K562 (cell line): Measurements from ENCODE around the gene CYCS. TPM values are rescaled to one million over a fixed set of nuclear protein-coding genes. Genes with fewer than 3 reads are reported as not detected.
A peak's percentile ranks its signal among the peaks of the same experiment; 100 is the strongest.

Experiments used
- ATAC-seq: fragments of 200-7000 bp; cut with Tn5 transposase; 3 replicates; pipeline ENCODE4 v1.9.1; 2020; ENCODE audit warnings: moderate library complexity
- BruUV-seq: library from RNA; stranded (reverse); fragments of 400-500 nt; replicated peaks from 2 replicates; lab custom pipeline; 2021; lab: Mats Ljungman, UMichigan
- CTCF ChIA-PET: fragments of 300-600 bp; formaldehyde crosslinking; extraction: SDS; loops from one replicate; lab custom pipeline; 2021; ENCODE audit warnings: low intra/inter-chr PET ratio; lab: Yijun Ruan, JAX
- POLR2A ChIA-PET: fragments of 300-600, 350-650 bp; sonication (Branson Sonifier 250); formaldehyde crosslinking; extraction: SDS; loops from one replicate; lab custom pipeline; 2021; ENCODE audit warnings: antibody characterized with exemption, inconsistent platforms; lab: Yijun Ruan, JAX
- DNase-seq, 4 experiments: peaks; one replicate each; pipeline versions ENCODE4 v3.0.0 to v3.0.0-alpha.2; 2011 to 2018; ENCODE audit warnings: low spot score in 3 of 4, mixed read lengths in 3 of 4; ENCODE audit errors: extremely low read depth in 1 of 4
- FAIRE-seq: peaks from 2 replicates; lab custom pipeline; 2011; peaks lifted over from hg19 to GRCh38; lab: Jason Lieb, UNC
- H2AFZ ChIP-seq: 2 replicates; pipeline ENCODE4 v1.6.0; 2011; ENCODE audit warnings: low read depth, low read length, control low read depth, inconsistent platforms
- H3K27ac ChIP-seq: fragments of 200-600 bp; 3 replicates; pipeline ENCODE4 v1.8.0; 2011; ENCODE audit warnings: low read depth, mild to moderate bottlenecking, control low read depth, inconsistent platforms, low read length, moderate library complexity, mixed read lengths; ENCODE audit errors: extremely low read depth
- H3K27me3 ChIP-seq, 2 experiments: fragments of 300-600 bp in 1 of 2; 2 replicates in 1 of 2; 3 replicates in 1 of 2; pipeline versions ENCODE4 v1.6.0 to v1.8.0; 2011; ENCODE audit warnings: inconsistent platforms in 2 of 2, low read length in 2 of 2, mild to moderate bottlenecking in 1 of 2, mixed read lengths in 1 of 2, moderate library complexity in 1 of 2; ENCODE audit not compliant: control insufficient read depth in 2 of 2, insufficient read depth in 2 of 2
- H3K36me3 ChIP-seq: fragments of 300-600 bp; 3 replicates; pipeline ENCODE4 v1.8.0; 2011; ENCODE audit warnings: mild to moderate bottlenecking, low read length, inconsistent platforms; ENCODE audit not compliant: control insufficient read depth, insufficient read depth
- H3K4me1 ChIP-seq, 2 experiments: fragments of 200-600 bp in 1 of 2; replicated peaks in 1 of 2; 2 replicates in 1 of 2; 3 replicates in 1 of 2; pipeline versions ENCODE4 v1.5.1 to v1.8.0; 2011; ENCODE audit warnings: inconsistent platforms in 2 of 2, low read length in 2 of 2, mild to moderate bottlenecking in 1 of 2, mixed read lengths in 1 of 2, moderate library complexity in 1 of 2; ENCODE audit not compliant: control insufficient read depth in 2 of 2, insufficient read depth in 2 of 2
- H3K4me2 ChIP-seq: 2 replicates; pipeline ENCODE4 v1.6.1; 2011; ENCODE audit warnings: low read length, control low read depth, inconsistent platforms, mixed read lengths; ENCODE audit not compliant: insufficient read depth
- H3K4me3 ChIP-seq: fragments of 200-600 bp; sonication (generic), shearing (Covaris generic); 2 replicates; pipeline ENCODE4 v1.5.1; 2016; ENCODE audit warnings: control low read depth, inconsistent platforms
- H3K79me2 ChIP-seq: fragments of 200-600 bp; 3 replicates; pipeline ENCODE4 v1.8.0; 2011; ENCODE audit warnings: low read length, inconsistent platforms; ENCODE audit not compliant: control insufficient read depth, insufficient read depth
- H3K9ac ChIP-seq, 2 experiments: 2 replicates each; pipeline versions ENCODE4 v1.6.0 to v1.6.1; 2011; ENCODE audit warnings: low read depth in 2 of 2, low read length in 2 of 2, control low read depth in 1 of 2, inconsistent platforms in 1 of 2, mild to moderate bottlenecking in 1 of 2, mixed read lengths in 1 of 2; ENCODE audit not compliant: insufficient read depth in 1 of 2
- H3K9me1 ChIP-seq: one replicate; pipeline ENCODE4 v1.6.0; 2011; ENCODE audit warnings: inconsistent platforms, mild to moderate bottlenecking, low read length, moderate library complexity; ENCODE audit not compliant: control insufficient read depth, insufficient read depth
- H3K9me3 ChIP-seq: replicated peaks from 2 replicates; pipeline ENCODE4 v1.5.1; 2011; ENCODE audit warnings: low read depth, low read length, inconsistent platforms; ENCODE audit not compliant: control insufficient read depth, insufficient read depth
- H4K20me1 ChIP-seq: replicated peaks from 2 replicates; pipeline ENCODE4 v1.6.1; 2011; ENCODE audit warnings: low read length, inconsistent platforms, mixed read lengths; ENCODE audit not compliant: control insufficient read depth, insufficient read depth
- ESRRB ChIP-seq: fragments of 250-450 bp; sonication (Bioruptor Pico); IDR thresholded peaks from 2 replicates; pipeline ENCODE4 v1.5.0; 2020; ENCODE audit warnings: mild to moderate bottlenecking, moderate library complexity, borderline replicate concordance
- FOXM1 ChIP-seq, 2 experiments: fragments of 450-650 bp in 1 of 2; sonication (generic) in 1 of 2; formaldehyde crosslinking in 1 of 2; IDR thresholded peaks; 2 replicates each; pipeline versions ENCODE4 v1.6.1 to v1.9.0; 2017 to 2022; ENCODE audit warnings: low read depth in 2 of 2, mild to moderate bottlenecking in 2 of 2, missing genetic modification reagents in 1 of 2, moderate library complexity in 1 of 2
- GABPB1 ChIP-seq: sonication (generic); formaldehyde crosslinking; IDR thresholded peaks from 2 replicates; pipeline ENCODE4 v1.8.0; 2022; ENCODE audit warnings: mild to moderate bottlenecking, missing genetic modification reagents
- GTF3C2 ChIP-seq: IDR thresholded peaks from 3 replicates; pipeline ENCODE4 v1.6.1; 2011; ENCODE audit warnings: borderline replicate concordance, mild to moderate bottlenecking, moderate library complexity; ENCODE audit not compliant: insufficient read length; ENCODE audit errors: extremely low read depth
- MYBL2 ChIP-seq, 2 experiments: fragments of 450-650 bp in 1 of 2; sonication (generic) in 1 of 2; formaldehyde crosslinking in 1 of 2; IDR thresholded peaks; 2 replicates each; pipeline versions ENCODE4 v1.6.1 to v1.8.1; 2017 to 2022; ENCODE audit warnings: borderline replicate concordance in 1 of 2, inconsistent platforms in 1 of 2, low read depth in 1 of 2, mild to moderate bottlenecking in 1 of 2, missing genetic modification reagents in 1 of 2, moderate library complexity in 1 of 2
- NFATC3 ChIP-seq: fragments of 450-650 bp; IDR thresholded peaks from 2 replicates; pipeline ENCODE4 v1.6.1; 2017; ENCODE audit warnings: mild to moderate bottlenecking
- PKNOX1 ChIP-seq: fragments of 450-650 bp; IDR thresholded peaks from 2 replicates; pipeline ENCODE4 v1.6.1; 2016
- ZNF140 ChIP-seq: fragments of 250-450 bp; sonication (Bioruptor Pico); IDR thresholded peaks from 2 replicates; pipeline ENCODE4 v1.8.0; 2021; ENCODE audit warnings: moderate library complexity, mild to moderate bottlenecking, inconsistent platforms
- ZNF146 ChIP-seq: IDR thresholded peaks from one replicate; pipeline ENCODE4 v1.6.1; 2018; ENCODE audit warnings: missing compliant biosample characterization; ENCODE audit not compliant: unreplicated experiment
- ZNF589 ChIP-seq: fragments of 200-800 bp; sonication (Bioruptor generic); IDR thresholded peaks from 2 replicates; pipeline ENCODE4 v1.6.1; 2016; ENCODE audit warnings: low read depth, missing genetic modification characterization, missing compliant biosample characterization
- WGBS: fragments of 100-300 bp; shearing (Covaris generic); methylation state at CpG from one replicate; pipeline ENCODE4 v1.1.6; 2016; ENCODE audit warnings: low coverage, mixed read lengths; ENCODE audit not compliant: insufficient coverage; ENCODE audit errors: missing lambda C conversion rate; 5-methylcytosine and 5-hydroxymethylcytosine counted together
- in situ Hi-C: fragments of 300-500 bp; cut with MboI; formaldehyde crosslinking; loops from 4 replicates; pipeline ENCODE4 v1.15.0; 2018; ENCODE audit warnings: inconsistent platforms, mixed read lengths
- intact Hi-C: fragments of 100-400 bp; cut with micrococcal nuclease; formaldehyde crosslinking; loops from 2 replicates; pipeline ENCODE4 v1.14.2; 2022
- polyA plus RNA-seq, 8 experiments: library from polyadenylated mRNA; depleted of rRNA in 4 of 8; stranded (reverse) in 5 of 8; unstranded in 3 of 8; fragments of >200 nt; fragmentation: Nextera tagmentation in 2 of 8; fragmentation: Illumina TruSeq in 1 of 8; extraction: Ambion mirVana in 2 of 8; extraction: Trizol in 1 of 8; gene quantifications; 2 replicates each; pipeline versions ENCODE4 v1.2.1 to v1.2.3, GENCODE V29; 2011 to 2014; ENCODE audit warnings: inconsistent platforms in 1 of 8, missing spikeins in 1 of 8
- total RNA-seq, 7 experiments: library from RNA; depleted of rRNA in 6 of 7; stranded (reverse); fragments of >200 nt in 6 of 7; fragmentation: Illumina TruSeq in 2 of 7; extraction: Trizol in 2 of 7; gene quantifications; 2 replicates each; pipeline versions ENCODE4 v1.2.1 to v1.2.3, GENCODE V29; 2011 to 2021; ENCODE audit warnings: low replicate concordance in 1 of 7

Gene CYCS
- total and polyA plus RNA-seq, 9 of the 15 experiments (the other 6 are each of a cell fraction or from before 2014, with no cell fraction given), result 206 to 1,425 (median 438) TPM

GRCh38 chr7:25169683-25170082 lies 44.6 kb upstream of the CYCS start:
- no peak for TF ChIP-seq MYBL2 (IDR thresholded peaks at IDR 0.05; ENCODE audit: low read depth)
- no peak for TF ChIP-seq MYBL2 (CRISPR knock-in tag; IDR thresholded peaks at IDR 0.05; ENCODE audit: borderline replicate concordance)
- peak; percentile 79 for TF ChIP-seq ZNF146 (CRISPR knock-in tag)
- no peak for TF ChIP-seq ZNF589

GRCh38 chr7:25168145-25168544 lies 43.1 kb upstream of the CYCS start:
- DNase-seq (no peak), FAIRE-seq (no peak), ATAC-seq (no peak)
- H3K27me3 ChIP-seq, result no peaks in the 10 kb centered on the region
- no peaks in the 10 kb centered on the region for H3K79me2 ChIP-seq
- intact Hi-C loops, result no loop called here
- no peak overlapping the region for H3K4me2 ChIP-seq
- in situ Hi-C loops, result no loop called here
- H3K9ac ChIP-seq, result no peak overlapping the region
- no peaks in the 10 kb centered on the region for H3K9me3 ChIP-seq
- H3K27ac ChIP-seq, result no peak overlapping the region
- POLR2A ChIA-PET, result no interaction called here
- H3K4me1 ChIP-seq, result no peaks in the 10 kb centered on the region
- H3K9me1 ChIP-seq, result no peaks in the 10 kb centered on the region
- H3K36me3 ChIP-seq, result no peaks in the 10 kb centered on the region
- CTCF ChIA-PET, result no interaction called here
- no peak overlapping the region for H2AFZ ChIP-seq
- H3K4me3 ChIP-seq, result no peak overlapping the region
- no peaks in the 10 kb centered on the region for H4K20me1 ChIP-seq
- no TSS peak for BruUV-seq
- 38% methylated on average over 4 of the region's 4 CpGs for WGBS
- TF ChIP-seq ZNF140 (CRISPR knock-in tag), result no peak
- no peak for TF ChIP-seq GABPB1 (CRISPR knock-in tag)
- no peak for TF ChIP-seq GTF3C2
- TF ChIP-seq ESRRB (CRISPR knock-in tag), result no peak
- no peak for TF ChIP-seq FOXM1 (IDR thresholded peaks at IDR 0.05; ENCODE audit: low read depth)
- TF ChIP-seq FOXM1 (CRISPR knock-in tag; IDR thresholded peaks at IDR 0.05; ENCODE audit: low read depth), result no peak
- TF ChIP-seq PKNOX1, result no peak
- TF ChIP-seq NFATC3, result no peak

More at GRCh38 chr7:25169683-25170082, 44.6 kb upstream of the CYCS start:
- no TSS peak for BruUV-seq
- Histone ChIP-seq H3K9ac (no peak overlapping the region), H3K4me3 (no peak overlapping the region), H3K79me2 (no peaks in the 10 kb centered on the region), H3K4me1 (no peaks in the 10 kb centered on the region), H3K9me3 (no peaks in the 10 kb centered on the region), H3K27me3 (no peaks in the 10 kb centered on the region), H2AFZ (no peak overlapping the region), H3K4me2 (no peak overlapping the region), H4K20me1 (no peaks in the 10 kb centered on the region), H3K27ac (no peak overlapping the region), H3K36me3 (no peaks in the 10 kb centered on the region), H3K9me1 (no peaks in the 10 kb centered on the region)
- POLR2A ChIA-PET, result no interaction called here
- ATAC-seq (no peak), FAIRE-seq (no peak), DNase-seq (no peak)
- 63% methylated on average over 7 of the region's 7 CpGs for WGBS
- intact Hi-C loops, result no loop called here
- CTCF ChIA-PET, result no interaction called here
- in situ Hi-C loops, result no loop called here
